GM23338 (cell line): ENCODE results near the gene PANK3.

ENCODE experiments used
- EZH2 ChIP-seq: fragments of 200-600 bp; sonication (generic); IDR thresholded peaks from one replicate; pipeline ENCODE4 v1.8.0; 2017; ENCODE audit warnings: antibody characterized with exemption, mild to moderate bottlenecking, low read depth; ENCODE audit not compliant: unreplicated experiment
- EZH2phosphoT487 ChIP-seq: fragments of 200-600 bp; sonication (generic); IDR thresholded peaks from one replicate; pipeline ENCODE4 v1.8.1; 2018; ENCODE audit warnings: antibody characterized with exemption; ENCODE audit not compliant: unreplicated experiment
- JUNB ChIP-seq: IDR thresholded peaks from one replicate; pipeline ENCODE4 v1.6.1; 2016; ENCODE audit warnings: antibody characterized with exemption; ENCODE audit not compliant: unreplicated experiment
- NANOG ChIP-seq: IDR thresholded peaks from 2 replicates; pipeline ENCODE4 v1.6.1; 2016; ENCODE audit warnings: antibody characterized with exemption, borderline replicate concordance
- POLR2AphosphoS5 ChIP-seq: IDR thresholded peaks from 2 replicates; pipeline ENCODE4 v1.6.1; 2016; ENCODE audit warnings: antibody characterized with exemption, low read depth
- ZNF331 ChIP-seq: fragments of 250-450 bp; sonication (Bioruptor Pico); IDR thresholded peaks from 2 replicates; pipeline ENCODE4 v1.5.0; 2020; ENCODE audit warnings: low read depth, mild to moderate bottlenecking, moderate library complexity
- TF ChIP-seq, protein P1 (sequence below), 2 experiments: fragments of 200-600 bp in 1 of 2; sonication (generic) in 1 of 2; conservative IDR thresholded peaks; 2 replicates each; pipeline versions ENCODE4 v1.5.1 to v1.6.1; 2016 to 2017; ENCODE audit warnings: antibody characterized with exemption in 2 of 2, low read depth in 2 of 2, mild to moderate bottlenecking in 2 of 2, moderate library complexity in 1 of 2
- TF ChIP-seq, protein P2 (sequence below): IDR thresholded peaks from one replicate; pipeline ENCODE4 v1.6.1; 2018; ENCODE audit warnings: antibody characterized with exemption; ENCODE audit not compliant: unreplicated experiment
- TF ChIP-seq, protein P3 (sequence below): IDR thresholded peaks from 2 replicates; pipeline ENCODE4 v1.6.1; 2016; ENCODE audit warnings: antibody characterized with exemption

DNA sequence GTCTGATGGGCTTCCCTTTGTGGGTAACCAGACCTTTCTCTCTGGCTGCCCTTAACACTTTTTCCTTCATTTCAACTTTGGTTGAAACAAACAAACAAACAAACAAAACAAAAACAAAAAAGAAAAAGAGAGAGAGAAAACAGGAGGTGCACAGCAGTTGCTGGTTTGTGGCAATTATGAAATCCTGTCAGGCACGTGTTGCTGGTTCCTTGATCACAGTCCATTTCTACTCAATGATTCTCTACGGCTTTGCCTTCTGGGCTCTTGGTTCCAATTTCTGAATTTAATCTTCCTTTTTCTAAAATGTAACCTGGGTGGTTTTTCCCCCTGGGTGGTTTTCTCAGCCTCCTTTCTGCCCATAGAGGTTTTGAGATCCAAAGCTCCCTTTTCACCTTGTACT, 17.8 kb upstream of the PANK3 start:
- TF ChIP-seq EZH2phosphoT487 (no peak), JUNB (no peak), ZNF331 (CRISPR knock-in tag) (no peak), POLR2AphosphoS5 (no peak), EZH2 (no peak), NANOG (no peak)
- TF ChIP-seq, protein P1, sequence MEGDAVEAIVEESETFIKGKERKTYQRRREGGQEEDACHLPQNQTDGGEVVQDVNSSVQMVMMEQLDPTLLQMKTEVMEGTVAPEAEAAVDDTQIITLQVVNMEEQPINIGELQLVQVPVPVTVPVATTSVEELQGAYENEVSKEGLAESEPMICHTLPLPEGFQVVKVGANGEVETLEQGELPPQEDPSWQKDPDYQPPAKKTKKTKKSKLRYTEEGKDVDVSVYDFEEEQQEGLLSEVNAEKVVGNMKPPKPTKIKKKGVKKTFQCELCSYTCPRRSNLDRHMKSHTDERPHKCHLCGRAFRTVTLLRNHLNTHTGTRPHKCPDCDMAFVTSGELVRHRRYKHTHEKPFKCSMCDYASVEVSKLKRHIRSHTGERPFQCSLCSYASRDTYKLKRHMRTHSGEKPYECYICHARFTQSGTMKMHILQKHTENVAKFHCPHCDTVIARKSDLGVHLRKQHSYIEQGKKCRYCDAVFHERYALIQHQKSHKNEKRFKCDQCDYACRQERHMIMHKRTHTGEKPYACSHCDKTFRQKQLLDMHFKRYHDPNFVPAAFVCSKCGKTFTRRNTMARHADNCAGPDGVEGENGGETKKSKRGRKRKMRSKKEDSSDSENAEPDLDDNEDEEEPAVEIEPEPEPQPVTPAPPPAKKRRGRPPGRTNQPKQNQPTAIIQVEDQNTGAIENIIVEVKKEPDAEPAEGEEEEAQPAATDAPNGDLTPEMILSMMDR (conservative IDR thresholded peaks at IDR 0.05; ENCODE audit: low read depth in 2 of 2), result no peak
- TF ChIP-seq, protein P2, sequence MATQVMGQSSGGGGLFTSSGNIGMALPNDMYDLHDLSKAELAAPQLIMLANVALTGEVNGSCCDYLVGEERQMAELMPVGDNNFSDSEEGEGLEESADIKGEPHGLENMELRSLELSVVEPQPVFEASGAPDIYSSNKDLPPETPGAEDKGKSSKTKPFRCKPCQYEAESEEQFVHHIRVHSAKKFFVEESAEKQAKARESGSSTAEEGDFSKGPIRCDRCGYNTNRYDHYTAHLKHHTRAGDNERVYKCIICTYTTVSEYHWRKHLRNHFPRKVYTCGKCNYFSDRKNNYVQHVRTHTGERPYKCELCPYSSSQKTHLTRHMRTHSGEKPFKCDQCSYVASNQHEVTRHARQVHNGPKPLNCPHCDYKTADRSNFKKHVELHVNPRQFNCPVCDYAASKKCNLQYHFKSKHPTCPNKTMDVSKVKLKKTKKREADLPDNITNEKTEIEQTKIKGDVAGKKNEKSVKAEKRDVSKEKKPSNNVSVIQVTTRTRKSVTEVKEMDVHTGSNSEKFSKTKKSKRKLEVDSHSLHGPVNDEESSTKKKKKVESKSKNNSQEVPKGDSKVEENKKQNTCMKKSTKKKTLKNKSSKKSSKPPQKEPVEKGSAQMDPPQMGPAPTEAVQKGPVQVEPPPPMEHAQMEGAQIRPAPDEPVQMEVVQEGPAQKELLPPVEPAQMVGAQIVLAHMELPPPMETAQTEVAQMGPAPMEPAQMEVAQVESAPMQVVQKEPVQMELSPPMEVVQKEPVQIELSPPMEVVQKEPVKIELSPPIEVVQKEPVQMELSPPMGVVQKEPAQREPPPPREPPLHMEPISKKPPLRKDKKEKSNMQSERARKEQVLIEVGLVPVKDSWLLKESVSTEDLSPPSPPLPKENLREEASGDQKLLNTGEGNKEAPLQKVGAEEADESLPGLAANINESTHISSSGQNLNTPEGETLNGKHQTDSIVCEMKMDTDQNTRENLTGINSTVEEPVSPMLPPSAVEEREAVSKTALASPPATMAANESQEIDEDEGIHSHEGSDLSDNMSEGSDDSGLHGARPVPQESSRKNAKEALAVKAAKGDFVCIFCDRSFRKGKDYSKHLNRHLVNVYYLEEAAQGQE, result no peak
- TF ChIP-seq, protein P3, sequence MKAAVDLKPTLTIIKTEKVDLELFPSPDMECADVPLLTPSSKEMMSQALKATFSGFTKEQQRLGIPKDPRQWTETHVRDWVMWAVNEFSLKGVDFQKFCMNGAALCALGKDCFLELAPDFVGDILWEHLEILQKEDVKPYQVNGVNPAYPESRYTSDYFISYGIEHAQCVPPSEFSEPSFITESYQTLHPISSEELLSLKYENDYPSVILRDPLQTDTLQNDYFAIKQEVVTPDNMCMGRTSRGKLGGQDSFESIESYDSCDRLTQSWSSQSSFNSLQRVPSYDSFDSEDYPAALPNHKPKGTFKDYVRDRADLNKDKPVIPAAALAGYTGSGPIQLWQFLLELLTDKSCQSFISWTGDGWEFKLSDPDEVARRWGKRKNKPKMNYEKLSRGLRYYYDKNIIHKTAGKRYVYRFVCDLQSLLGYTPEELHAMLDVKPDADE, result no peak
